ENCODE measurements around the gene RPP40.

DNA sequence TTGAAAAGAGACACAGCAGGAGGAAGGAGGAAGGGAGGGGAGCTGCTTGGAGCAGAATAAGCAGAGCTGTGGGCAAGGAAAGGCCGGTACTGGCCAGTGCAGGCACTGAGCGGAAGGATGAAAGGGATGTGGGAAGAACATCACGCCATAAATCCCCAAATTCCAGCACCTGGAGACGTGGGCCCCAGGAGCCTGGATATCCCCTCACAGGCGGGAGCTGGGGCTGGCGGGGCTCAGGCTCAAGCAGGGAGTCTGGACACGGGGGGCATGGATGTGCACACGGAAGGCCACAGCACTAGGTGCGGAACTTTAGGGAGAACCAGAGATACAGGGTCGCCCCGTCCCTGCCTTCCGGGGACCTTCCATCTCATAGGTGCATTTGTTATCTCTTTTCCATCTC is 7.5 kb upstream of the RPP40 start:
- TF ChIP-seq POLR2AphosphoS5 (IDR thresholded peaks at IDR 0.05) (no peak), CTCF (IDR thresholded peaks at IDR 0.05) (no peak)

Data from prostate gland (tissue), 2 donors.